Chondrocyte (in vitro differentiated cells): ENCODE data around the gene HIP1. TPM values are rescaled to one million over a fixed set of nuclear protein-coding genes. Genes with fewer than 3 reads are reported as not detected.

Experiments used
- DNase-seq: peaks from one replicate; pipeline ENCODE4 v3.0.0; 2021; ENCODE audit warnings: mixed read lengths, low spot score
- H3K27ac Mint-ChIP-seq: one replicate; pipeline ENCODE4 v1.8.0; 2021; ENCODE audit warnings: mild to moderate bottlenecking, moderate library complexity, mixed read lengths; ENCODE audit not compliant: unreplicated experiment
- H3K27me3 Mint-ChIP-seq: 2 replicates; pipeline ENCODE4 v1.8.0; 2021; ENCODE audit warnings: low read depth, mixed read lengths
- H3K36me3 Mint-ChIP-seq: 2 replicates; pipeline ENCODE4 v1.8.0; 2021; ENCODE audit warnings: low read depth, mixed read lengths
- H3K4me1 Mint-ChIP-seq: 2 replicates; pipeline ENCODE4 v1.8.0; 2021; ENCODE audit warnings: low read depth, mild to moderate bottlenecking, mixed read lengths
- H3K4me3 Mint-ChIP-seq: one replicate; pipeline ENCODE4 v1.8.0; 2021; ENCODE audit warnings: mild to moderate bottlenecking, moderate library complexity, mixed read lengths; ENCODE audit not compliant: unreplicated experiment
- H3K9me3 Mint-ChIP-seq: 2 replicates; pipeline ENCODE4 v1.8.0; 2021; ENCODE audit warnings: low read depth, mixed read lengths
- total RNA-seq: library from RNA; stranded (reverse); gene quantifications from 3 replicates; pipeline ENCODE4 v1.2.1, GENCODE V29; 2021
- TF ChIP-seq, protein P1 (sequence below): fragments of 200-600 bp; sonication (generic); IDR thresholded peaks from 2 replicates; pipeline ENCODE4 v1.5.0; 2021; ENCODE audit warnings: antibody characterized with exemption, mild to moderate bottlenecking, moderate library complexity

HIP1 gene
- total RNA-seq, 1 donor from 2014 or later: 46.6 TPM

DNA sequence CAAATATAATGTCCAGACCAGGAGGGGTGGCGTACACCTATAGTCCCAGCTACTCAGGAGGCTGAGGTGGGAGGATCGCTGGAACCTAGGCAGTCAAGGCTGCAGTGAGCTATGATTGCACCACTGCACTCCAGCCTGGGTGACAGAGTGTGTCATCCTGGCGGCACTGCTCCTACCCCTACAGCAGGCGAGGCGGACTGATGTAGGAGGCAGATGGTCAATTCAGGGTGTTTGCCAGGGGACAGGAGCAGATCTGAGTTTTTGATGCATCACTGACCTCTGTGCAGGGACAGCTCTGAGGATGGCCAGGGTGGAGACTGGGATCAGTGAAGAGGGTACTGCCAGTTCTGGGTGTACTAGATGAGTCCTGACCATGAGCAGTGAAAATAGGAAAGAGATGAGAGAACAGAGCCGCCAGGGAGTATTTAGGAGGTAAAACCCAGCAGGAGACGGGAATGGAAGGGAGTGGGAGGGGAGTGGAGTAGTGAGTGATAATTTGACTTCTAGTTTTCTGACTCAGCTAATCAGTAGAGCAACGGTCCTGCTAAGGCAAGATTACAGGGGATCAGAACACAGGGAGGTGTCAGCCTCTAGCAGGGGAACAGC lies 75.3 kb downstream of the HIP1 start:
- H3K4me1 Mint-ChIP-seq: peaks cover 40% of the 10 kb centered on the region
- peak; percentile 41 for DNase-seq
- H3K9me3 Mint-ChIP-seq: no peaks in the 10 kb centered on the region
- no peak overlapping the region for H3K27ac Mint-ChIP-seq
- TF ChIP-seq, protein P1, sequence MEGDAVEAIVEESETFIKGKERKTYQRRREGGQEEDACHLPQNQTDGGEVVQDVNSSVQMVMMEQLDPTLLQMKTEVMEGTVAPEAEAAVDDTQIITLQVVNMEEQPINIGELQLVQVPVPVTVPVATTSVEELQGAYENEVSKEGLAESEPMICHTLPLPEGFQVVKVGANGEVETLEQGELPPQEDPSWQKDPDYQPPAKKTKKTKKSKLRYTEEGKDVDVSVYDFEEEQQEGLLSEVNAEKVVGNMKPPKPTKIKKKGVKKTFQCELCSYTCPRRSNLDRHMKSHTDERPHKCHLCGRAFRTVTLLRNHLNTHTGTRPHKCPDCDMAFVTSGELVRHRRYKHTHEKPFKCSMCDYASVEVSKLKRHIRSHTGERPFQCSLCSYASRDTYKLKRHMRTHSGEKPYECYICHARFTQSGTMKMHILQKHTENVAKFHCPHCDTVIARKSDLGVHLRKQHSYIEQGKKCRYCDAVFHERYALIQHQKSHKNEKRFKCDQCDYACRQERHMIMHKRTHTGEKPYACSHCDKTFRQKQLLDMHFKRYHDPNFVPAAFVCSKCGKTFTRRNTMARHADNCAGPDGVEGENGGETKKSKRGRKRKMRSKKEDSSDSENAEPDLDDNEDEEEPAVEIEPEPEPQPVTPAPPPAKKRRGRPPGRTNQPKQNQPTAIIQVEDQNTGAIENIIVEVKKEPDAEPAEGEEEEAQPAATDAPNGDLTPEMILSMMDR: no peak
- H3K4me3 Mint-ChIP-seq: no peak overlapping the region
- no peaks in the 10 kb centered on the region for H3K27me3 Mint-ChIP-seq
- H3K36me3 Mint-ChIP-seq: peaks cover 1% of the 10 kb centered on the region

DNA sequence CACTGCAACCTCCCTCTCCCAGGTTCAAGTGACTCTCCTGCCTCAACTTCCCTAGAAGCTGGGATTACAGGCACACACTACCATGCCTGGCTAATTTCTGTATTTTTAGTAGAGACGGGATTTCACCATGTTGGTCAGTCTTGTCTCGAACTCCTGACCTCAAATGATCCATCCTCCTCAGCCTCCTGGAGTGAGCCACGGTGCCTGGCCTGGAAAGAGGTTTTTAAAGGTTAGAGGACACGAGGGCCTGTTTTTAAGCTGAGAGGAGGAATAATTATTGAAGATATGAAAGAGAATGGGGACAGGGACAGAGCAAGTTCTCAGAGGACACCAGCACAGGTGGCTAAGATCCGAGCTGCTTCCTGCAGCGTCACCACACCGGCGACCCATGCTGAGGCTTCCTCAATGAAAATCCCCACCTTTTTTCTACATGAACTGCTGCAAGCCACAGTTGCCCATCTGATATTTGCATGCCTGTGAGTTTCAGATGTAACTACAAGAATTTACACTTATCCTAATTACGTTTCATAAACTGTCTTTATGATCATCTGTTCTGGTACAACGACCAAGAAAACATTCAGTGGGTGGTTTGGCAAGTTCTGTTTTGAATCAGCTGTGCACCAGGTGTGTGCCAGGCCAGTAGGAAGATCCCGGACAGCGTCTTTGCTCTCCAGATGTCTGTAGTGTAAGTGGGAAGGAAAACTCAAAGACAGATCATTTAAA lies 76.0 kb downstream of the HIP1 start:
- H3K9me3 Mint-ChIP-seq: no peaks in the 10 kb centered on the region
- TF ChIP-seq, protein P1: no peak
- no peak overlapping the region for H3K27ac Mint-ChIP-seq
- no peak overlapping the region for H3K4me3 Mint-ChIP-seq
- peaks cover 1% of the 10 kb centered on the region for H3K36me3 Mint-ChIP-seq
- H3K27me3 Mint-ChIP-seq: no peaks in the 10 kb centered on the region
- H3K4me1 Mint-ChIP-seq: peaks cover 43% of the 10 kb centered on the region
- DNase-seq: peak; percentile 22

DNA sequence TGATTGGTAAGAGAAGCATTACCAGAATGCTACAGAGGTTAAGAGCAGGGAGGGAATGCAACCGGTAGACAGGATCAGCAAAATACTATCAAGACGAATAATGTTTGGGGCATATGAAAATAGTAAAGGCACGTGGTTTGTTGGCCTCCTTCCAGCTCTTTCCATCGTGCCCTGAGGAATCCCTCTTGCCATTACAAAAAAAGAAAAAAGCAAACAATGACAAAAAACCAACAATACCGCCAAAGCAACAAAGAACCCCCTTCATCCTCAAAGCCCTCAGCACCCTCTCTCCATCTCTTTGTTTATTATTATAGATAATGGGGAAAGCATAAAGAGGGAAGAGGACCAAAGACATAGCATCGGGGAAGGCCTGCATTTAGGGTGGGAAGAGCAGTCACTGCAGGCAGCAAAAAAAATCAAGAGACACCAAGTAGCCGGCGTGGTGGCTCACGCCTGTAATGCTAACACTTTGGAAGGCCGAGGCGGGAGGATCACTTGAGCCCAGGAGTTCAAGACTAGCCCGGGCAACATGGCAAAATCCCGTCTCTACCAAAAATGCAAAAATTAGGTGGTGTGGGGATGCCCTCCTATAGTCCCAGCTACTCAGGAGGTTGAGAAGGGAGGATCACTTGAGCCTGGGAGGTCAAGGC lies 78.0 kb downstream of the HIP1 start:
- Mint-ChIP-seq H3K36me3 (peaks cover 1% of the 10 kb centered on the region), H3K4me1 (peaks cover 50% of the 10 kb centered on the region), H3K4me3 (no peak overlapping the region), H3K27ac (no peak overlapping the region), H3K9me3 (no peaks in the 10 kb centered on the region), H3K27me3 (no peaks in the 10 kb centered on the region)
- TF ChIP-seq, protein P1: no peak
- DNase-seq: peak; percentile 48

DNA sequence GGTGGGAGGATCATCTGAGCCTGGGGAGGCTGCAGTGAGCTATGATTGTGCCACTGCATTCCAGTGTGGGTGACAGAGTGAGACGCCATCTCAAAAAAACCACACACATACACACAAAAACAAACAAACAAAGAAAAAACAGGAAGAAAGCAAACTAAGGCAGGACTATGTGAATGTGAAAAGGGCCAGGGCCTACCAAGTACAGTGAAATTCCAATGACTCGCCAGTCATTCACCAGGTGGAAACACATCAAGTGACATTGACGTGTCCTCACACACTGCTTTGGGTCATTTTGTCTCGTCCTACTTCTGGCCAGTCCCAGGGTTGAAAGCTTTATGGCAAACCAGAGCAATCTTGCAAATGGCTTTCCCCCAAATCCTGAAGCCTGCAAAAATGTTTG lies 79.9 kb downstream of the HIP1 start:
- no peaks in the 10 kb centered on the region for H3K9me3 Mint-ChIP-seq
- H3K27me3 Mint-ChIP-seq: no peaks in the 10 kb centered on the region
- H3K4me1 Mint-ChIP-seq: peaks cover 58% of the 10 kb centered on the region
- peak overlapping the region; percentile 97 for H3K27ac Mint-ChIP-seq
- H3K36me3 Mint-ChIP-seq: peaks cover 1% of the 10 kb centered on the region
- H3K4me3 Mint-ChIP-seq: peak overlapping the region; percentile 20
- no peak for DNase-seq
- TF ChIP-seq, protein P1: no peak

DNA sequence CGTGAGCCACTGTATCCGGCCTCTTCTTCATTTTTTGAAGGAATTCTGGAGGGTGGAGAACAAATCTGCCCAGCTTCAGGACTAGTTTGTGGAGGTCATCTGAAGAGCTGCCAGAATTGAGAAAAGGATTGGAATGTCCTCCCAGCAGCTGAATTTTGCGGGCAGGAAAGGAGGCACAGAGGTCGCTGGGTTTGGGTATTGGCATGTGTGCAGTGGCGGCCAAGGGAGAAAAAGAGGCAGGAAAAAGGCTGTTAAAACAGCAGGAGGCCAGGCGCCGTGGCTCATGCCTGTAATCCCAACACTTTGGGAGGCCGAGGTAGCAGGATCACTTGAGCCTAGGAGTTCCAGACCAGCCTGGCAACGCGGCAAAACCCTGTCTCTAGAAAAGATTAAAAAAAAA lies 80.4 kb downstream of the HIP1 start:
- peaks cover 1% of the 10 kb centered on the region for H3K36me3 Mint-ChIP-seq
- H3K4me3 Mint-ChIP-seq: peak overlapping the region; percentile 20
- no peaks in the 10 kb centered on the region for H3K9me3 Mint-ChIP-seq
- no peaks in the 10 kb centered on the region for H3K27me3 Mint-ChIP-seq
- peaks cover 55% of the 10 kb centered on the region for H3K4me1 Mint-ChIP-seq
- DNase-seq: peak; percentile 90
- TF ChIP-seq, protein P1: no peak
- peak overlapping the region; percentile 97 for H3K27ac Mint-ChIP-seq
